HEK293T (cell line): Measurements from ENCODE around the gene EXOC6.
"Not testable (repeated sequence)": the region's sequence is repeated elsewhere in the genome, so short reads cannot be mapped to it uniquely, and the experiment has no call there.

Experiments used
- BHLHE40 ChIP-seq: fragments of 450-650 bp; IDR thresholded peaks from 2 replicates; pipeline ENCODE4 v1.6.1; 2016; ENCODE audit warnings: mild to moderate bottlenecking, moderate library complexity, borderline replicate concordance
- ELF4 ChIP-seq: fragments of 450-650 bp; IDR thresholded peaks from 2 replicates; pipeline ENCODE4 v1.6.1; 2017; ENCODE audit warnings: antibody characterized with exemption
- FOXA1 ChIP-seq: fragments of 450-650 bp; IDR thresholded peaks from 2 replicates; pipeline ENCODE4 v1.6.1; 2016; ENCODE audit warnings: mild to moderate bottlenecking
- FOXK2 ChIP-seq: fragments of 450-650 bp; IDR thresholded peaks from 2 replicates; pipeline ENCODE4 v1.6.1; 2016; ENCODE audit warnings: mild to moderate bottlenecking
- LEF1 ChIP-seq: fragments of 450-650 bp; IDR thresholded peaks from 2 replicates; pipeline ENCODE4 v1.6.1; 2017; ENCODE audit warnings: mild to moderate bottlenecking, borderline replicate concordance
- PKNOX1 ChIP-seq: fragments of 450-650 bp; IDR thresholded peaks from 2 replicates; pipeline ENCODE4 v1.6.1; 2016
- TARDBP ChIP-seq: fragments of 450-650 bp; IDR thresholded peaks from 2 replicates; pipeline ENCODE4 v1.6.1; 2016
- ZNF384 ChIP-seq: fragments of 450-650 bp; IDR thresholded peaks from 2 replicates; pipeline ENCODE4 v1.6.1; 2016

GRCh38 chr10:92952573-92952972, 104.3 kb downstream of the EXOC6 start:
- not testable (repeated sequence) for TF ChIP-seq TARDBP, FOXK2, FOXA1, LEF1, ELF4, PKNOX1, ZNF384, BHLHE40
